Measurements from ENCODE around the gene ZNF195.
A peak's percentile ranks its signal among the peaks of the same experiment; 100 is the strongest.
"Not testable (repeated sequence)": the region's sequence is repeated elsewhere in the genome, so short reads cannot be mapped to it uniquely, and the experiment has no call there.

The ZNF195 gene

DNA sequence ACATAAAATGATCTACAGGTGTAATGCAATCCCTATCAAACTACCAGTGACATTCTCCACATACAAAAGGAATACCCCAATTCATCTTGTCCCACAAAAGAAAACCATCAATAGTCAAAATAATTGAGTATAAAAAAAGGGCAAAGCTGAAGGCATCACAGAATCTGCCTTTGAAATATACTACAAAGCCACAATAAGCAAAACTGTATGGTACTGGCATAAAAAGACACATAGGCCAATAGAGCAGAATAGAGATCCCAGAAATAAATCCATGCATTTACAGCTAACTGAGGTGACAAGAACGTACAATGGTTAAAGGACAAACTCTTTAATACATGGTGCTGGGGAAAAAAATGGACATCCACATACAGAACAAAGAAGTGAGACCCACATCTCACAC is 31.8 kb downstream of the ZNF195 start:
- no peak for DNase-seq (ENCODE audit: low read depth in 2 of 2)

DNA sequence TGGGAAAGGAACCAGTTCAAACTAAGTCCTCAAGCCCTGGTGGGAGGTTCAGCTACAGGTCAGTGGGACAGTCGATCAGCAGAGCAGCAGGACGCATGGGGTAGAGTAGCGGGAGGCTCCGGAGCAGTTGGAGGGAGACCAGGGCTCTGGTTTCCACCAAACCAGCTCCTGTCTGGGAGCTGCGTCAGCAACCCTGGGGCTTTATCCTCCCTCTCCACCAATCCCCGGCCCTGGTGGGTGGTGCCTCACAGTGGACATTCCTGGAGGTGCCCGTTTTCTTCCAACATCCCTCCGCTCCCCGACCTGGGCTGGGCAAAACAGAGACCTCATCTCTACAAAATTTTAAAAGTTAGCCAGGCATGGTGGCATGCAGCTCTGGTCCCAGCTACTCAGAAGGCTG is 32.4 kb downstream of the ZNF195 start:
- DNase-seq (ENCODE audit: low read depth in 2 of 2), result no peak

GRCh38 chr11:3345736-3346135 is 33.2 kb downstream of the ZNF195 start:
- DNase-seq (ENCODE audit: low read depth in 2 of 2), result no peak

- no peak for DNase-seq (ENCODE audit: low read depth in 2 of 2)
Observed at GRCh38 chr11:3344327-3345174, 34.4 kb downstream of the ZNF195 start.

GRCh38 chr11:3342709-3343108 is 36.2 kb downstream of the ZNF195 start:
- no peak for DNase-seq (ENCODE audit: low read depth in 2 of 2)

GRCh38 chr11:3341298-3341697 is 37.6 kb downstream of the ZNF195 start:
- DNase-seq (ENCODE audit: low read depth in 2 of 2), result peak; percentile 22 to 33

- DNase-seq (ENCODE audit: low read depth in 2 of 2), result no peak
Observed at GRCh38 chr11:3340025-3340424, 38.9 kb downstream of the ZNF195 start.

- no peak for DNase-seq (ENCODE audit: low read depth in 2 of 2)
Observed at GRCh38 chr11:3339340-3339624, 39.7 kb downstream of the ZNF195 start.

GRCh38 chr11:3338569-3339339 is 40.2 kb downstream of the ZNF195 start:
- no peak for DNase-seq (ENCODE audit: low read depth in 2 of 2)

GRCh38 chr11:3336420-3336819 is 42.5 kb downstream of the ZNF195 start:
- not testable (repeated sequence) for DNase-seq (ENCODE audit: low read depth in 2 of 2)

DNA sequence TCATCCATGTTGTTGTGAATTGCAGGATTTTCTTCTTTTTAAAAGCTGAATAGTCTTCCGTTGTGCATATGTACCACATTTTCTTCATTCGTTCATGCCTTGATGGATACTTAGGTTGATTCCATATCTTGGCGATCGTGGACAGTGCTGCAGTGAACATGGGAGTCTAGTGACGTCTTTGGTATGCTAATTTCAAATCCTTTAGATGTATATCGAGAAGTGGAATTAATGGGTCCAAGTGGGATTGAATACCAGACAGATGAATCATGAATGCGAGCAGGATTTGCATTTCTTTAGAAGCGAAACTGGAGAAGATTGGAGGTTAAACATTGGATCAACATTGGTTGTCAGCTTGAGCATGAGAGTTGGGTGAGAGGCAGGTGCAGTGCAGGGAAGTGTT is 45.8 kb downstream of the ZNF195 start:
- DNase-seq (ENCODE audit: low read depth in 2 of 2), result not testable (repeated sequence)

- DNase-seq (ENCODE audit: low read depth in 2 of 2), result not testable (repeated sequence)
Observed at GRCh38 chr11:3331078-3331477, 47.9 kb downstream of the ZNF195 start.

DNA sequence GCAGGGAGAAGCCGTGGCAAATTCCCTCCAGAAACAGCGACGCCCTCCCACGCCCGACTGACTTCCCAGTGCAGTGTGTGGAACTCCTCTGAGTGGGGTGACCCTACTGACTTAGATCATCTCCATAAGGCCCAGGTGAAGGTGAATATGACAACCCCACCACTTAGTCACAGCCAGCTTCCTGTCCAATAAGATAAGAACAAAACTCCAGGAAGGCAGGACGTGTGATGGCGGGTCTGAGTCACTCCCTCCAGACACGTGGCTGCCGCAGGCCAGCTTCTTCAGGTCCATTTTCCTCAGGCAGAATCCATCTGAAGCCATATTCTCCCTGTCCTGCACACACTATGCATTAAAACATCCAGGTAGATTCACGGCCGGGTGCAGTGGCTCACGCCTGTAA is 48.9 kb downstream of the ZNF195 start:
- DNase-seq (ENCODE audit: low read depth in 2 of 2), result not testable (repeated sequence)

DNA sequence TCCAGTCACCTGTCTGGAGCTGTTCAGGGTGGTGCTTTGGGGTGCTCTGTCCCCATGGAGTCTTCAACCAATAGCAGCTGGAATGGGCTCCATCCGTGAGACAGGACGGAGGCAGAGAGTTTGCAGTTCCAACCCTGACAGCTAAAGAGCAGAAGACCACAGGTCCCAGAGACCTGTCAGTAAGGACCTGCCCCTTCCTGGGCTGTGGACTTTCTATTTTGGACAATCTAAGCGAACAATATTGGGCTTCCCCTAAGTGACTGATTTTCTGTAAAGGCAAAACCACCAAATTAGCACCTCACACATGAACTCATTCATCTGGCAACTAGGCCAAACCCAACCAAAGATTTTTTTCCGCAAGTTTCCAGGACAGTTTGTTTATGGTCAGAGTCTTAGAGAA is 50.4 kb downstream of the ZNF195 start:
- DNase-seq (ENCODE audit: low read depth in 2 of 2), result not testable (repeated sequence)

DNA sequence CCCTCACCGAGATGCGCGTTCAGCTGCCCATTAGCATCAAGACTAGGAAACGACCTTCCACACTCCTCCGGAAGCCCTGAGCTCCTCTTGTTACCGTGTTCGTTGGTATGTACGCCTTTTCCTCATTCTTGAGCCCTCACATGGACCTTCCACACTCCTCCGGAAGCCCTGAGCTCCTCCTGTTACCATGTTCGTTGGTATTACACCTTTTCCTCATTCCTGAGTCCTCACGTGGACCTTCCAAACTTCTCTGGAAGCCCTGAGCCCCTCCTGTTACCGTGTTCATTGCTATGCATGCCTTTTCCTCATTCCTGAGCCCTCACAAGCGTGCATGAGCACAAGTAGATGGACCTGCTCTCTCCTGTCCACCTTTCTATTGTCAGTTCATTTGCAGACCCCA is 52.5 kb downstream of the ZNF195 start:
- DNase-seq (ENCODE audit: low read depth in 2 of 2), result not testable (repeated sequence)

DNA sequence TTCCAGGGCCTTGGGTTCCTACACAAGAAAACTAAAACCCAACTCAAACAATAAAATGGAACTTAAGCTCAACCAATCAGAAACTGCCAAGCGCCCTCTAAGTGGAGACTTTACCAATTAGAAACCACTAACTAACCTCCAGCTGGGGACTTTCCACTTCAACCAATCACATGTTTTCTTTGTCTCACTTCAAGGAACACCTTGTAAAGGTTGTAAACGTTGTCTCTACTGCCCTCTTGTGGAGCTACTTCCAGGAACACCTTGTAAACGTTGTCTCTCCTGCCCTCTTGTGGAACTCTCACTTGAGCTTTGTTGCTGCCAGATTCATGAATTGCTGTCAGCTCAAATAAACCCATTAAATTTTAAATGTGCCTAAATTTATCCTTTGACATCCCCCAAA is 54.2 kb downstream of the ZNF195 start:
- not testable (repeated sequence) for DNase-seq (ENCODE audit: low read depth in 2 of 2)

Data from activated CD8-positive, alpha-beta memory T cell treated with anti-CD3 and anti-CD28 coated beads for 4 hours (primary cell).